ENCODE results near the gene ZFP14. TPM values are rescaled to one million over a fixed set of nuclear protein-coding genes. Genes with fewer than 3 reads are reported as not detected.
A peak's percentile ranks its signal among the peaks of the same experiment; 100 is the strongest.

ZFP14 gene
- 8.1 and 8.4 TPM in 2 replicates for total RNA-seq (2014; rRNA removed; shearing (Covaris generic); ENCODE audit: low replicate concordance)

- peak within 1 kb of the TSS; percentile 87 for H2AFZ ChIP-seq (ENCODE audit: low read length)
- H4K20me1 ChIP-seq (ENCODE audit: insufficient read depth, low read depth, low read length), result no peaks in the 10 kb centered on the region
- peak; percentile 98 for DNase-seq
- H3K9me2 ChIP-seq (replicated peaks; ENCODE audit: insufficient read depth, low read length), result no peaks in the 10 kb centered on the region
- peaks cover 12% of the 10 kb centered on the region for H3K4me1 ChIP-seq (ENCODE audit: low read length)
- peaks cover 38% of the 10 kb centered on the region for H3K79me2 ChIP-seq (ENCODE audit: low read length)
- H3K9ac ChIP-seq (ENCODE audit: low read length), result peak within 1 kb of the TSS; percentile 84
- H3K4me2 ChIP-seq (ENCODE audit: low read depth, low read length, poor library complexity, severe bottlenecking), result peak within 1 kb of the TSS; percentile 94
- H3K27me3 ChIP-seq (ENCODE audit: low read length), result no peaks in the 10 kb centered on the region
- no peak within 1 kb of the TSS for H3K27ac ChIP-seq (ENCODE audit: low read length)
- no peaks in the 10 kb centered on the region for H3K9me3 ChIP-seq (ENCODE audit: low read length)
- H3K36me3 ChIP-seq (ENCODE audit: insufficient read depth, low read length), result no peaks in the 10 kb centered on the region
- H3K4me3 ChIP-seq (ENCODE audit: low read length), result peak within 1 kb of the TSS; percentile 91
Observed at GRCh38 chr19:36378625-36379509, at the start of gene ZFP14. Gene ZFP14, minus strand, starts transcription at chr19:36379201. Its CDS starts 11,309 bp downstream, at chr19:36367892.

- Histone ChIP-seq H3K4me1 (ENCODE audit: low read length) (peaks cover 3% of the 10 kb centered on the region), H3K4me2 (ENCODE audit: low read depth, low read length, poor library complexity, severe bottlenecking) (no peak overlapping the region), H3K9me2 (replicated peaks; ENCODE audit: insufficient read depth, low read length) (no peaks in the 10 kb centered on the region), H3K9me3 (ENCODE audit: low read length) (peaks cover 4% of the 10 kb centered on the region; the same call in 1 of the 2 replicates), H3K9ac (ENCODE audit: low read length) (no peak overlapping the region), H3K79me2 (ENCODE audit: low read length) (no peaks in the 10 kb centered on the region), H2AFZ (ENCODE audit: low read length) (no peak overlapping the region), H3K4me3 (ENCODE audit: low read length) (no peak overlapping the region), H4K20me1 (ENCODE audit: insufficient read depth, low read depth, low read length) (no peaks in the 10 kb centered on the region), H3K36me3 (ENCODE audit: insufficient read depth, low read length) (no peaks in the 10 kb centered on the region; the same call in 1 of the 2 replicates), H3K27me3 (ENCODE audit: low read length) (no peaks in the 10 kb centered on the region), H3K27ac (ENCODE audit: low read length) (no peak overlapping the region)
- no peak for DNase-seq
Observed at GRCh38 chr19:36423925-36424324, 44.9 kb upstream of the ZFP14 start.

GRCh38 chr19:36421749-36422481 lies 42.9 kb upstream of the ZFP14 start:
- Histone ChIP-seq H3K4me3 (ENCODE audit: low read length) (no peak overlapping the region), H3K4me2 (ENCODE audit: low read depth, low read length, poor library complexity, severe bottlenecking) (no peak overlapping the region), H3K36me3 (ENCODE audit: insufficient read depth, low read length) (peaks cover 5% of the 10 kb centered on the region), H3K79me2 (ENCODE audit: low read length) (peaks cover 15% of the 10 kb centered on the region), H3K4me1 (ENCODE audit: low read length) (peaks cover 15% of the 10 kb centered on the region), H3K27me3 (ENCODE audit: low read length) (no peaks in the 10 kb centered on the region), H3K9me3 (ENCODE audit: low read length) (peaks cover under 1% of the 10 kb centered on the region; the same call in 1 of the 2 replicates), H3K9me2 (replicated peaks; ENCODE audit: insufficient read depth, low read length) (no peaks in the 10 kb centered on the region), H4K20me1 (ENCODE audit: insufficient read depth, low read depth, low read length) (no peaks in the 10 kb centered on the region), H3K9ac (ENCODE audit: low read length) (no peak overlapping the region), H2AFZ (ENCODE audit: low read length) (no peak overlapping the region), H3K27ac (ENCODE audit: low read length) (no peak overlapping the region)
- no peak for DNase-seq

- peaks cover 11% of the 10 kb centered on the region for H3K36me3 ChIP-seq (ENCODE audit: insufficient read depth, low read length)
- H3K4me2 ChIP-seq (ENCODE audit: low read depth, low read length, poor library complexity, severe bottlenecking), result no peak overlapping the region
- H3K9me3 ChIP-seq (ENCODE audit: low read length), result peaks cover 4% of the 10 kb centered on the region
- H4K20me1 ChIP-seq (ENCODE audit: insufficient read depth, low read depth, low read length), result no peaks in the 10 kb centered on the region
- H3K27ac ChIP-seq (ENCODE audit: low read length), result no peak overlapping the region
- no peak overlapping the region for H3K4me3 ChIP-seq (ENCODE audit: low read length)
- no peak overlapping the region for H3K9ac ChIP-seq (ENCODE audit: low read length)
- H3K79me2 ChIP-seq (ENCODE audit: low read length), result peaks cover 23% of the 10 kb centered on the region
- H2AFZ ChIP-seq (ENCODE audit: low read length), result no peak overlapping the region
- no peak for DNase-seq
- no peaks in the 10 kb centered on the region for H3K9me2 ChIP-seq (replicated peaks; ENCODE audit: insufficient read depth, low read length)
- H3K27me3 ChIP-seq (ENCODE audit: low read length), result no peaks in the 10 kb centered on the region
- H3K4me1 ChIP-seq (ENCODE audit: low read length), result peaks cover 15% of the 10 kb centered on the region
Observed at GRCh38 chr19:36420961-36421748, 42.2 kb upstream of the ZFP14 start.

GRCh38 chr19:36418287-36419001 lies 39.4 kb upstream of the ZFP14 start, which contains the start of gene ZFP82:
Gene ZFP82, minus strand, starts transcription at chr19:36418644. Its CDS starts 8,855 bp downstream, at chr19:36409789.
- Histone ChIP-seq H2AFZ (ENCODE audit: low read length) (peak within 1 kb of the TSS; percentile 99), H3K27ac (ENCODE audit: low read length) (peak within 1 kb of the TSS; percentile 35), H3K4me2 (ENCODE audit: low read depth, low read length, poor library complexity, severe bottlenecking) (peak within 1 kb of the TSS; percentile 99), H3K9ac (ENCODE audit: low read length) (peak within 1 kb of the TSS; percentile 81), H4K20me1 (ENCODE audit: insufficient read depth, low read depth, low read length) (no peaks in the 10 kb centered on the region), H3K79me2 (ENCODE audit: low read length) (peaks cover 49% of the 10 kb centered on the region), H3K9me3 (ENCODE audit: low read length) (peaks cover 18% of the 10 kb centered on the region), H3K4me1 (ENCODE audit: low read length) (peaks cover 15% of the 10 kb centered on the region), H3K9me2 (replicated peaks; ENCODE audit: insufficient read depth, low read length) (no peaks in the 10 kb centered on the region), H3K4me3 (ENCODE audit: low read length) (peak within 1 kb of the TSS; percentile 84), H3K27me3 (ENCODE audit: low read length) (no peaks in the 10 kb centered on the region), H3K36me3 (ENCODE audit: insufficient read depth, low read length) (peaks cover 36% of the 10 kb centered on the region)
- peak; percentile 97 for DNase-seq

GRCh38 chr19:36417752-36418286 lies 38.8 kb upstream of the ZFP14 start:
- Histone ChIP-seq H3K27ac (ENCODE audit: low read length) (peak overlapping the region; percentile 35), H3K4me1 (ENCODE audit: low read length) (peaks cover 15% of the 10 kb centered on the region), H3K36me3 (ENCODE audit: insufficient read depth, low read length) (peaks cover 42% of the 10 kb centered on the region), H3K9me3 (ENCODE audit: low read length) (peaks cover 21% of the 10 kb centered on the region), H3K9me2 (replicated peaks; ENCODE audit: insufficient read depth, low read length) (no peaks in the 10 kb centered on the region), H2AFZ (ENCODE audit: low read length) (peak overlapping the region; percentile 99; the same call in 1 of the 2 replicates), H3K4me2 (ENCODE audit: low read depth, low read length, poor library complexity, severe bottlenecking) (peak overlapping the region; percentile 99), H3K9ac (ENCODE audit: low read length) (peak overlapping the region; percentile 81), H4K20me1 (ENCODE audit: insufficient read depth, low read depth, low read length) (no peaks in the 10 kb centered on the region), H3K27me3 (ENCODE audit: low read length) (no peaks in the 10 kb centered on the region), H3K4me3 (ENCODE audit: low read length) (peak overlapping the region; percentile 84), H3K79me2 (ENCODE audit: low read length) (peaks cover 55% of the 10 kb centered on the region)
- DNase-seq, result peak; percentile 65

GRCh38 chr19:36409841-36410240 lies 30.8 kb upstream of the ZFP14 start:
- H3K4me2 ChIP-seq (ENCODE audit: low read depth, low read length, poor library complexity, severe bottlenecking), result no peak overlapping the region
- H3K9ac ChIP-seq (ENCODE audit: low read length), result no peak overlapping the region
- peaks cover 79% of the 10 kb centered on the region for H3K79me2 ChIP-seq (ENCODE audit: low read length)
- peaks cover 35% of the 10 kb centered on the region for H3K9me3 ChIP-seq (ENCODE audit: low read length)
- no peak for DNase-seq
- no peak overlapping the region for H3K27ac ChIP-seq (ENCODE audit: low read length)
- no peaks in the 10 kb centered on the region for H4K20me1 ChIP-seq (ENCODE audit: insufficient read depth, low read depth, low read length)
- no peaks in the 10 kb centered on the region for H3K27me3 ChIP-seq (ENCODE audit: low read length)
- H3K9me2 ChIP-seq (replicated peaks; ENCODE audit: insufficient read depth, low read length), result no peaks in the 10 kb centered on the region
- peaks cover 96% of the 10 kb centered on the region for H3K36me3 ChIP-seq (ENCODE audit: insufficient read depth, low read length)
- no peak overlapping the region for H3K4me3 ChIP-seq (ENCODE audit: low read length)
- no peaks in the 10 kb centered on the region for H3K4me1 ChIP-seq (ENCODE audit: low read length)
- H2AFZ ChIP-seq (ENCODE audit: low read length), result no peak overlapping the region

All from Karpas-422 (cell line).